Kidney (tissue), 14 donors: ENCODE data around the gene PERM1. TPM values are rescaled to one million over a fixed set of nuclear protein-coding genes. Genes with fewer than 3 reads are reported as not detected.
A peak's percentile ranks its signal among the peaks of the same experiment; 100 is the strongest.

Experiments used
- DNase-seq, 5 donors: peaks; one replicate each; pipeline ENCODE4 v3.0.0-alpha.2; 2013 to 2020
- FAIRE-seq: peaks from 2 replicates; lab custom pipeline; 2012; peaks lifted over from hg19 to GRCh38; lab: Jason Lieb, UNC
- H3K27ac ChIP-seq, 2 donors: one replicate each; pipeline ENCODE4 v1.7.0; 2013; ENCODE audit warnings: low read depth in 2 of 2, low read length in 2 of 2, inconsistent platforms in 1 of 2
- H3K27me3 ChIP-seq: one replicate; pipeline ENCODE4 v1.7.1; 2013; ENCODE audit warnings: low read length, inconsistent platforms; ENCODE audit not compliant: control insufficient read depth, insufficient read depth
- H3K36me3 ChIP-seq, 3 donors: one replicate each; pipeline versions ENCODE4 v1.7.0 to v1.7.1; 2013; ENCODE audit warnings: low read length in 3 of 3, control low read depth in 1 of 3, inconsistent platforms in 1 of 3; ENCODE audit not compliant: insufficient read depth in 3 of 3, control insufficient read depth in 2 of 3
- H3K4me1 ChIP-seq, 3 donors: one replicate each; pipeline versions ENCODE4 v1.7.0 to v1.7.1; 2013; ENCODE audit warnings: low read length in 3 of 3, inconsistent platforms in 1 of 3, low read depth in 1 of 3; ENCODE audit not compliant: control insufficient read depth in 2 of 3, insufficient read depth in 2 of 3
- H3K4me3 ChIP-seq, 3 donors: one replicate each; pipeline versions ENCODE4 v1.7.0 to v1.8.1; 2013; ENCODE audit warnings: low read length in 3 of 3, control low read depth in 1 of 3, inconsistent platforms in 1 of 3
- H3K9ac ChIP-seq, 3 donors: one replicate each; pipeline versions ENCODE4 v1.7.0 to v1.7.1; 2013; ENCODE audit warnings: low read length in 3 of 3, control low read depth in 1 of 3, inconsistent platforms in 1 of 3
- H3K9me3 ChIP-seq, 3 donors: one replicate each; pipeline versions ENCODE4 v1.7.0 to v1.7.1; 2013; ENCODE audit warnings: low read length in 3 of 3, control low read depth in 1 of 3, inconsistent platforms in 1 of 3; ENCODE audit not compliant: control insufficient read depth in 2 of 3, insufficient read depth in 1 of 3
- intact Hi-C: fragments of 100-400 bp; cut with DNase I; formaldehyde crosslinking; loops from one replicate; pipeline ENCODE4 v1.11.1; 2022
- polyA plus RNA-seq: library from polyadenylated mRNA; stranded (reverse); fragments of 350-450 nt; fragmentation: Illumina TruSeq; extraction: RNeasy Lipid Tissue Mini Kit (QIAGEN cat#74804); gene quantifications from one replicate; pipeline ENCODE4 v1.2.3, GENCODE V29; 2014; ENCODE audit warnings: low read depth, low replicate concordance; ENCODE audit not compliant: insufficient read depth
- total RNA-seq: library from RNA; stranded (reverse); fragmentation: NEBNext Ultra II Directional; extraction: Animal tissue kit (Norgen Biotek cat#: 25700); gene quantifications from one replicate; pipeline ENCODE4 v1.2.1, GENCODE V29; 2021
- TF ChIP-seq, protein P1 (sequence below): IDR thresholded peaks from 3 replicates; pipeline ENCODE4 v1.5.1; 2012; ENCODE audit warnings: mild to moderate bottlenecking, moderate library complexity, borderline replicate concordance; ENCODE audit not compliant: insufficient read depth; ENCODE audit errors: extremely low read depth
- donor health status: control.
- donor health status: control.
- donor health status: control.
- donor health status: control.
- donor health status: control.
- donor health status: DM: yes; HTN: yes; CAD: no.
- donor health status: Normal renal cell carcinoma (clear cell type).

The PERM1 gene
- total and polyA plus RNA-seq, 2 donors from 2014 or later: 0.25 to 0.86 TPM

DNA sequence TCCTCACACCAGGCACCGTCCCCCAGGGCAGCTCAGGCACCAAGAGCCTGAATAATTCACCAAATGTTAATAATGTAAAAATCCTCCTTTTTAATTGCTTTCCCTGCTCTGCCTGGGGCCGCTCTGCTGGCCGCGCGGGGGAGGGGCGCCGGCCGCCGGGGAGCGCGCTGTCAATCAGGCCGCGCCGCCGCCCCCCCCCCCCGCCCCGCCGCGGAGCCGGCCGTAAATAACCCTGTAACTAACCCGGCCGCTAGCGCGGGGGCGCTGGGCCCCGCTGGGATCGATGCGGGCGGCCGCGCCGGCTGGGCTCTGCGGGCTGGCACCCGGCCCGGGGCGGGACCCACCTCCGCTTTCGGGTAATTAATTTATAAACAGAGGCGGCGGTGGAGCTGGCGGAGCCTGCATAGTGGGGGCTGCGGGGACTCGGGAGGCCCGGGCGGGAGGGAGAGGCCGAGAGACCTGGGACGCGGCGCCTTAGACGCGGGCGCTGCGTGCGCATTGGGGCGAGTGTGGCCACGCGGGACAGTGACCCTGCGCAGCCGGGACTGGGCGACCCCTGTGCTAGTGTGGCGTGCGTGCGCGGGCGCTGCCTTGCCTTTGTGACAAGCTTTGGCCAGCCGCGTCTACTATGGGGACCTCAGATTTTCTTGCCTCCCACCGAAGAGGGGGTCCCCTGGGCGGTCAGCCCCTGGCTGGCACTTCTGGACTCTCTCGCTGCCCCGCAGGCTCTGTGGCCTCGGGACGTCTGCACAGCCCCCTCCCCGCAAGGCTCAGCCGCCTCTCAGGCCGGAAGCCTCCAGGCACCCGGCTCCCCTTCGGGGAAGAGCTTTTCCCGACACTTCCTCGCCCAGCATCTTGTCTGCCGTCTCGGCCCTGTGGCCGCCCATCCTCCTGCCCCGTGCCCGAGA, 41.5 kb downstream of the PERM1 start:
- intact Hi-C loops: no loop called here
- H3K27ac ChIP-seq: peak overlapping the region; percentile 83 to 84
- H3K4me3 ChIP-seq: peak overlapping the region in 1 of 3 donors; percentile 41
- H3K9ac ChIP-seq: peak overlapping the region in 1 of 3 donors; percentile 22
- no peaks in the 10 kb centered on the region for H3K9me3 ChIP-seq
- H3K4me1 ChIP-seq: peaks cover 0 to 36% (median 0%) of the 10 kb centered on the region in 3 donors
- FAIRE-seq (no peak), DNase-seq (peak; percentile 94 to 97 (median 95))
- H3K36me3 ChIP-seq: no peaks in the 10 kb centered on the region
- no peaks in the 10 kb centered on the region for H3K27me3 ChIP-seq
- TF ChIP-seq, protein P1, sequence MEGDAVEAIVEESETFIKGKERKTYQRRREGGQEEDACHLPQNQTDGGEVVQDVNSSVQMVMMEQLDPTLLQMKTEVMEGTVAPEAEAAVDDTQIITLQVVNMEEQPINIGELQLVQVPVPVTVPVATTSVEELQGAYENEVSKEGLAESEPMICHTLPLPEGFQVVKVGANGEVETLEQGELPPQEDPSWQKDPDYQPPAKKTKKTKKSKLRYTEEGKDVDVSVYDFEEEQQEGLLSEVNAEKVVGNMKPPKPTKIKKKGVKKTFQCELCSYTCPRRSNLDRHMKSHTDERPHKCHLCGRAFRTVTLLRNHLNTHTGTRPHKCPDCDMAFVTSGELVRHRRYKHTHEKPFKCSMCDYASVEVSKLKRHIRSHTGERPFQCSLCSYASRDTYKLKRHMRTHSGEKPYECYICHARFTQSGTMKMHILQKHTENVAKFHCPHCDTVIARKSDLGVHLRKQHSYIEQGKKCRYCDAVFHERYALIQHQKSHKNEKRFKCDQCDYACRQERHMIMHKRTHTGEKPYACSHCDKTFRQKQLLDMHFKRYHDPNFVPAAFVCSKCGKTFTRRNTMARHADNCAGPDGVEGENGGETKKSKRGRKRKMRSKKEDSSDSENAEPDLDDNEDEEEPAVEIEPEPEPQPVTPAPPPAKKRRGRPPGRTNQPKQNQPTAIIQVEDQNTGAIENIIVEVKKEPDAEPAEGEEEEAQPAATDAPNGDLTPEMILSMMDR: no peak

DNA sequence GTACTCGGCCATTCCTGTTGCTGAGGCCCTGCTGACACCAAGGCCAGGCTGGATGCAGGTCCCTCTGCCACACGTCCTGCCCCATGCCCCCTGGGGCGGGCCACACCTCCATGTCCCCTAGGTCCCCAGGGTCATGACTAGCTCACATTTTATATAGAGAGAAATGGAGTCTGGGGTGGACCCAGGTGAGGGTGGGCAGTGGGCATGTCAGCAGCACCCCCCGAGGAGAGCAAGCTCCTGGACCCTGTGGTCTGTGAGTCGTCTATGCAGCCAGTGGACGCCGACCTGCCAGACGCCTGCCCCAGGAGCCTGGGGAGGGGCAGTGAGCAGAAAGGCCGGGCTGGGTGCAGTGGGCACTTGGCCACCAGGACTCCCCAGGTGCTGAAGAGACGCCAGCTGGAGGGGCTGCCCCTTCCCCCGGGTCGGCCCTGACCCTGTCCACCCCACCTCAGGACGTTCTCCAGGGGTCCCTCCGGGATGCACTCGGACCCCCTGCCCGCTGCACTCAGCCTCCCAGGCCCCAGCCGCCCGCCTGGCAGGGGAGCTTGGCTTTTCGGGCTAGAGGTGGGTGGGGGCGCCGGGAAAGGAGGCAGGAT, 42.3 kb downstream of the PERM1 start:
- no peaks in the 10 kb centered on the region for H3K36me3 ChIP-seq
- intact Hi-C loops: no loop called here
- DNase-seq: peak in 3 of 5 donors; percentile 16 to 84 (median 37)
- peaks cover 0 to 37% (median 0%) of the 10 kb centered on the region in 3 donors for H3K4me1 ChIP-seq
- no peak overlapping the region for H3K9ac ChIP-seq
- H3K9me3 ChIP-seq: no peaks in the 10 kb centered on the region
- TF ChIP-seq, protein P1: no peak
- H3K4me3 ChIP-seq: no peak overlapping the region
- no peak for FAIRE-seq
- no peaks in the 10 kb centered on the region for H3K27me3 ChIP-seq
- H3K27ac ChIP-seq: peak overlapping the region in 1 of 2 donors; percentile 47

DNA sequence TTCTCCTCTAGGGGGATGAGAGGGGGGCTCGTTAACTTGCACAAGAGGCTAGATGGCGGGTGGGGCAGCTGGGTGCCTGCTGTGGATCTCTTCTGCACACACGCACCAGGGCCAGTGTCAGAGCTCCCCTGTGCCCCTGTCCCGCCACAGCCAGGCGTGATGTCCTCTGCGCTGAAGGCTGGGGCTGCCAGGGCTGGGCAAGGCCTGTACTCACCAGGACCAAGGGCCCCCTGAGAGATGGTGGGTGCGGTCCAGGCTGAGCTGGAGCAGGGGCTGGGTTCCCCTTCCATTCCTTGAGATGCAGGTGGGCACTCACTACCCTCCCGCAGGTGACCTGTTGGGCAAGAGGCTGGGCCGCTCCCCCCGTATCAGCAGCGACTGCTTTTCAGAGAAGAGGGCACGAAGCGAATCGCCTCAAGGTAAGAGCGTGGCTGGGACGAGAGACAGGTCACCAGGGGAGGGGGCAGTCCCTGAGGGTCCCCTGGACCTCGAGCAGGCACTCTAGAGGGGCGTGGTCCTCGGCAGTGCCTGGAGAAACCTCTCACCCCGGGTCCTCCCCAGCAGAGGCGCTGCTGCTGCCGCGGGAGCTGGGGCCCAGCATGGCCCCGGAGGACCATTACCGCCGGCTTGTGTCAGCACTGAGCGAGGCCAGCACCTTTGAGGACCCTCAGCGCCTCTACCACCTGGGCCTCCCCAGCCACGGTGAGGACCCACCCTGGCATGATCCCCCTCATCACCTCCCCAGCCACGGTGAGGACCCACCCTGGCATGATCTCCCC, 43.0 kb downstream of the PERM1 start:
- TF ChIP-seq, protein P1: no peak
- FAIRE-seq (no peak), DNase-seq (peak in 1 of 5 donors; percentile 75)
- H3K4me1 ChIP-seq: peaks cover 0 to 37% (median 0%) of the 10 kb centered on the region in 3 donors
- H3K27ac ChIP-seq: no peak overlapping the region
- H3K9ac ChIP-seq: no peak overlapping the region
- no peaks in the 10 kb centered on the region for H3K27me3 ChIP-seq
- H3K36me3 ChIP-seq: no peaks in the 10 kb centered on the region
- no peaks in the 10 kb centered on the region for H3K9me3 ChIP-seq
- no peak overlapping the region for H3K4me3 ChIP-seq
- intact Hi-C loops: no loop called here
